AG09319 (cell line): ENCODE data around the gene NLE1.

Experiments used
- DNase-seq: peaks from one replicate; pipeline ENCODE4 v3.0.0-alpha.2; 2010; ENCODE audit warnings: low read depth; ENCODE audit errors: extremely low read depth
- CTCF ChIP-seq: IDR thresholded peaks from 2 replicates; pipeline ENCODE4 v1.5.1; 2011; ENCODE audit warnings: low read depth, mild to moderate bottlenecking, inconsistent platforms, low read length, moderate library complexity

The NLE1 gene

GRCh38 chr17:35084987-35085386 lies 57.1 kb downstream of the NLE1 start:
- TF ChIP-seq CTCF = no peak
- no peak for DNase-seq

- DNase-seq = no peak
- no peak for TF ChIP-seq CTCF
Measured at GRCh38 chr17:35083071-35083470, 59.0 kb downstream of the NLE1 start.

- no peak for TF ChIP-seq CTCF
- DNase-seq = no peak
Measured at GRCh38 chr17:35082073-35082657, 59.9 kb downstream of the NLE1 start.

GRCh38 chr17:35081638-35082037 lies 60.5 kb downstream of the NLE1 start:
- DNase-seq = no peak
- no peak for TF ChIP-seq CTCF

GRCh38 chr17:35080536-35080935 lies 61.6 kb downstream of the NLE1 start:
- no peak for DNase-seq
- no peak for TF ChIP-seq CTCF

GRCh38 chr17:35079547-35080423 lies 62.3 kb downstream of the NLE1 start:
- TF ChIP-seq CTCF = no peak
- no peak for DNase-seq
